Measurements from ENCODE around the gene PLBD1. TPM values are rescaled to one million over a fixed set of nuclear protein-coding genes. Genes with fewer than 3 reads are reported as not detected.
A peak's percentile ranks its signal among the peaks of the same experiment; 100 is the strongest.

PLBD1 gene
- total RNA-seq, 1 experiment from 2014 or later, result 21.1 TPM

- ChIA-PET CTCF (no interaction called here), POLR2A (no interaction called here)
- Mint-ChIP-seq H3K27me3 (ENCODE audit: insufficient read depth, unreplicated experiment) (no peaks in the 10 kb centered on the region), H3K4me1 (ENCODE audit: low read depth, unreplicated experiment) (peaks cover 7% of the 10 kb centered on the region), H3K4me3 (ENCODE audit: unreplicated experiment) (no peak overlapping the region), H3K9me3 (ENCODE audit: unreplicated experiment) (peaks cover 48% of the 10 kb centered on the region), H3K36me3 (ENCODE audit: insufficient read depth, unreplicated experiment) (no peaks in the 10 kb centered on the region), H3K27ac (ENCODE audit: unreplicated experiment) (no peak overlapping the region)
- H3K27me3 ChIP-seq (replicated peaks; ENCODE audit: control insufficient read depth, insufficient read depth, low read length), result no peaks in the 10 kb centered on the region
- no peak for TF ChIP-seq CTCF (IDR thresholded peaks at IDR 0.05; ENCODE audit: insufficient read depth in 1 of 2, low read depth in 1 of 2, low read length in 1 of 2, severe bottlenecking in 1 of 2, unreplicated experiment in 1 of 2)
- no TSS peak for BruUV-seq (replicated peaks)
- H3K36me3 ChIP-seq (ENCODE audit: control insufficient read depth, insufficient read depth, low read length), result no peaks in the 10 kb centered on the region
- intact Hi-C loops (cut with micrococcal nuclease; ENCODE audit: unreplicated experiment), result no loop called here
- H3K9me3 ChIP-seq, result peaks cover 16% of the 10 kb centered on the region
- no peaks in the 10 kb centered on the region for H3K4me1 ChIP-seq
- no peak for DNase-seq
- no peak overlapping the region for H3K4me3 ChIP-seq (ENCODE audit: low read depth, low read length)
Measured at GRCh38 chr12:14521822-14522221, 45.9 kb downstream of the PLBD1 start.

- POLR2A ChIA-PET, result no interaction called here
- H3K27ac Mint-ChIP-seq (ENCODE audit: unreplicated experiment), result no peak overlapping the region
- intact Hi-C loops (cut with micrococcal nuclease; ENCODE audit: unreplicated experiment), result loop anchor here (1.0 to 5.0 kb wide), 8 partner anchors 52 to 278 kb away; partner anchors contain the start of genes ATF7IP and PLBD1
Measured at GRCh38 chr12:14514946-14515345, 52.7 kb downstream of the PLBD1 start.

GRCh38 chr12:14514154-14514842 lies 53.4 kb downstream of the PLBD1 start:
- H3K36me3 ChIP-seq (ENCODE audit: control insufficient read depth, insufficient read depth, low read length), result no peaks in the 10 kb centered on the region
- no peak overlapping the region for H3K4me3 ChIP-seq (ENCODE audit: low read depth, low read length)
- intact Hi-C loops (cut with micrococcal nuclease; ENCODE audit: unreplicated experiment), result loop anchor here (1.0 to 5.0 kb wide), 8 partner anchors 53 to 277 kb away; partner anchors contain the start of genes ATF7IP and PLBD1
- H3K9me3 Mint-ChIP-seq (ENCODE audit: unreplicated experiment), result no peaks in the 10 kb centered on the region
- ChIA-PET POLR2A (no interaction called here), CTCF (interaction anchor here (0.6 to 1.8 kb wide), 6 partner anchors 40 to 276 kb away, joined by 3 to 11 read pairs (median 4); partner anchors contain the start of gene ATF7IP)
- H3K27ac Mint-ChIP-seq (ENCODE audit: unreplicated experiment), result peak overlapping the region; percentile 68
- peaks cover 16% of the 10 kb centered on the region for H3K4me1 Mint-ChIP-seq (ENCODE audit: low read depth, unreplicated experiment)
- H3K4me3 Mint-ChIP-seq (ENCODE audit: unreplicated experiment), result peak overlapping the region; percentile 47
- no peaks in the 10 kb centered on the region for H3K27me3 Mint-ChIP-seq (ENCODE audit: insufficient read depth, unreplicated experiment)
- peak; percentile 71 to 87 for TF ChIP-seq CTCF (IDR thresholded peaks at IDR 0.05; ENCODE audit: insufficient read depth in 1 of 2, low read depth in 1 of 2, low read length in 1 of 2, severe bottlenecking in 1 of 2, unreplicated experiment in 1 of 2)
- BruUV-seq (replicated peaks), result no TSS peak
- DNase-seq, result peak; percentile 82 to 92
- H3K4me1 ChIP-seq, result peaks cover 14% of the 10 kb centered on the region
- H3K36me3 Mint-ChIP-seq (ENCODE audit: insufficient read depth, unreplicated experiment), result peaks cover 24% of the 10 kb centered on the region
- no peaks in the 10 kb centered on the region for H3K9me3 ChIP-seq
- H3K27me3 ChIP-seq (replicated peaks; ENCODE audit: control insufficient read depth, insufficient read depth, low read length), result no peaks in the 10 kb centered on the region

More at GRCh38 chr12:14514946-14515345, 52.7 kb downstream of the PLBD1 start:
- no TSS peak for BruUV-seq (replicated peaks)
- Mint-ChIP-seq H3K4me3 (ENCODE audit: unreplicated experiment) (no peak overlapping the region), H3K36me3 (ENCODE audit: insufficient read depth, unreplicated experiment) (peaks cover 22% of the 10 kb centered on the region), H3K4me1 (ENCODE audit: low read depth, unreplicated experiment) (peaks cover 16% of the 10 kb centered on the region), H3K27me3 (ENCODE audit: insufficient read depth, unreplicated experiment) (no peaks in the 10 kb centered on the region), H3K9me3 (ENCODE audit: unreplicated experiment) (no peaks in the 10 kb centered on the region)
- no peaks in the 10 kb centered on the region for H3K9me3 ChIP-seq
- CTCF ChIA-PET, result interaction anchor here (0.6 to 1.8 kb wide), 2 partner anchors 105 to 150 kb away, joined by 4 to 11 read pairs; no protein-coding TSS in a partner anchor
- no peaks in the 10 kb centered on the region for H3K36me3 ChIP-seq (ENCODE audit: control insufficient read depth, insufficient read depth, low read length)
- no peak for DNase-seq
- no peak for TF ChIP-seq CTCF (IDR thresholded peaks at IDR 0.05; ENCODE audit: insufficient read depth in 1 of 2, low read depth in 1 of 2, low read length in 1 of 2, severe bottlenecking in 1 of 2, unreplicated experiment in 1 of 2)
- no peaks in the 10 kb centered on the region for H3K27me3 ChIP-seq (replicated peaks; ENCODE audit: control insufficient read depth, insufficient read depth, low read length)
- peaks cover 14% of the 10 kb centered on the region for H3K4me1 ChIP-seq
- H3K4me3 ChIP-seq (ENCODE audit: low read depth, low read length), result no peak overlapping the region
